H1 (cell line): ENCODE data around the gene TNFSF15. TPM values are rescaled to one million over a fixed set of nuclear protein-coding genes. Genes with fewer than 3 reads are reported as not detected.

Experiments used
- CTCF ChIA-PET: fragments of 300-600 bp; sonication (Branson Sonifier 250); formaldehyde crosslinking; loops from one replicate; lab custom pipeline; 2021; ENCODE audit not compliant: partially characterized antibody; lab: Charles Lee
- POLR2A ChIA-PET: fragments of 300-600 bp; sonication (Branson Sonifier 250); formaldehyde crosslinking; loops from one replicate; lab custom pipeline; 2021; ENCODE audit warnings: inconsistent platforms; ENCODE audit not compliant: partially characterized antibody; lab: Charles Lee
- DNase-seq, 2 experiments: peaks; one replicate each; pipeline versions ENCODE4 v3.0.0 to v3.0.0-alpha.2; 2010 to 2022; ENCODE audit warnings: low spot score in 2 of 2, low read depth in 1 of 2, mixed read lengths in 1 of 2
- FAIRE-seq: peaks from 2 replicates; lab custom pipeline; 2011; peaks lifted over from hg19 to GRCh38; lab: Jason Lieb, UNC
- H2AFZ ChIP-seq: 2 replicates; pipeline ENCODE4 v1.8.1; 2012; ENCODE audit warnings: low read length, inconsistent platforms
- H2AK5ac ChIP-seq: 2 replicates; pipeline ENCODE4 v1.6.1; 2013; ENCODE audit warnings: low read depth, low read length
- H2BK120ac ChIP-seq: replicated peaks from 2 replicates; pipeline ENCODE3; 2013; ENCODE audit warnings: low read depth, low read length, inconsistent platforms
- H2BK12ac ChIP-seq: 2 replicates; pipeline ENCODE4 v1.6.1; 2013; ENCODE audit warnings: low read depth, low read length
- H2BK15ac ChIP-seq: 2 replicates; pipeline ENCODE4 v1.6.1; 2013; ENCODE audit warnings: low read length
- H2BK20ac ChIP-seq: 2 replicates; pipeline ENCODE4 v1.6.1; 2013; ENCODE audit warnings: low read length
- H2BK5ac ChIP-seq: 2 replicates; pipeline ENCODE4 v1.6.1; 2013; ENCODE audit warnings: low read depth, low read length
- H3K14ac ChIP-seq: 2 replicates; pipeline ENCODE4 v1.6.1; 2013; ENCODE audit warnings: inconsistent platforms; ENCODE audit not compliant: insufficient read length
- H3K18ac ChIP-seq: 2 replicates; pipeline ENCODE4 v1.6.1; 2013; ENCODE audit warnings: low read length; ENCODE audit errors: extremely low read depth
- H3K23ac ChIP-seq: 2 replicates; pipeline ENCODE4 v1.6.1; 2013; ENCODE audit warnings: inconsistent platforms; ENCODE audit not compliant: insufficient read length
- H3K23me2 ChIP-seq: 2 replicates; pipeline ENCODE4 v1.6.1; 2013; ENCODE audit warnings: low read depth, low read length
- H3K27ac ChIP-seq: 2 replicates; pipeline ENCODE4 v1.6.1; 2011; ENCODE audit warnings: low read depth, low read length, inconsistent platforms
- H3K27me3 ChIP-seq, 4 experiments: replicated peaks in 1 of 4; 1 replicate in 1 of 4; 2 replicates in 3 of 4; pipeline versions ENCODE4 v1.6.1 to v1.8.1; 2011 to 2013; ENCODE audit warnings: low read length in 3 of 4, mild to moderate bottlenecking in 3 of 4, inconsistent platforms in 2 of 4, mixed read lengths in 2 of 4, moderate library complexity in 1 of 4; ENCODE audit not compliant: control insufficient read depth in 3 of 4, insufficient read depth in 3 of 4; ENCODE audit errors: extremely low read depth in 1 of 4
- H3K36me3 ChIP-seq, 4 experiments: 2 replicates each; pipeline versions ENCODE4 v1.6.1 to v1.8.1; 2011 to 2013; ENCODE audit warnings: mild to moderate bottlenecking in 4 of 4, low read length in 3 of 4, moderate library complexity in 2 of 4, control low read depth in 1 of 4, inconsistent platforms in 1 of 4; ENCODE audit not compliant: insufficient read depth in 4 of 4, control insufficient read depth in 2 of 4
- H3K4ac ChIP-seq: replicated peaks from 2 replicates; pipeline ENCODE3; 2013; ENCODE audit warnings: low read length, low read depth, mixed read lengths, inconsistent platforms; ENCODE audit not compliant: insufficient read length
- H3K4me1 ChIP-seq, 4 experiments: replicated peaks in 1 of 4; 1 replicate in 1 of 4; 2 replicates in 3 of 4; pipeline versions ENCODE4 v1.6.1 to v1.8.1; 2011 to 2013; ENCODE audit warnings: low read length in 3 of 4, inconsistent platforms in 2 of 4, mixed read lengths in 1 of 4; ENCODE audit not compliant: insufficient read depth in 4 of 4, control insufficient read depth in 3 of 4
- H3K4me2 ChIP-seq, 2 experiments: 2 replicates each; pipeline versions ENCODE4 v1.6.1 to v1.8.1; 2011 to 2013; ENCODE audit warnings: low read depth in 2 of 2, low read length in 2 of 2, control low read depth in 1 of 2, inconsistent platforms in 1 of 2, mild to moderate bottlenecking in 1 of 2; ENCODE audit not compliant: insufficient read depth in 1 of 2
- H3K4me3 ChIP-seq, 4 experiments: fragments of 200-600, 300-600 bp in 1 of 4; sonication (generic), shearing (Covaris generic), sonication (Bioruptor Twin) in 1 of 4; 2 replicates each; pipeline versions ENCODE4 v1.5.1 to v1.8.1; 2011 to 2016; ENCODE audit warnings: low read length in 4 of 4, low read depth in 3 of 4, control low read depth in 2 of 4, inconsistent platforms in 2 of 4, mild to moderate bottlenecking in 2 of 4, mixed read lengths in 1 of 4, moderate library complexity in 1 of 4; ENCODE audit not compliant: insufficient read depth in 2 of 4; ENCODE audit errors: extremely low read depth in 1 of 4
- H3K56ac ChIP-seq: replicated peaks from 2 replicates; pipeline ENCODE3; 2013; ENCODE audit warnings: low read depth, mild to moderate bottlenecking, mixed read lengths, low read length, inconsistent platforms; ENCODE audit not compliant: insufficient read length
- H3K79me1 ChIP-seq: 2 replicates; pipeline ENCODE4 v1.6.1; 2013; ENCODE audit warnings: low read depth, low read length, control low read depth
- H3K79me2 ChIP-seq, 2 experiments: 2 replicates each; pipeline versions ENCODE4 v1.6.1 to v1.8.1; 2012 to 2013; ENCODE audit warnings: low read length in 2 of 2, mild to moderate bottlenecking in 2 of 2, inconsistent platforms in 1 of 2; ENCODE audit not compliant: insufficient read depth in 2 of 2, control insufficient read depth in 1 of 2
- H3K9ac ChIP-seq, 4 experiments: replicated peaks in 1 of 4; 1 replicate in 1 of 4; 2 replicates in 3 of 4; pipeline versions ENCODE4 v1.6.1 to v1.8.1; 2011 to 2013; ENCODE audit warnings: low read depth in 3 of 4, low read length in 3 of 4, control low read depth in 2 of 4, mild to moderate bottlenecking in 2 of 4, moderate library complexity in 2 of 4, inconsistent platforms in 1 of 4; ENCODE audit errors: extremely low read depth in 1 of 4
- H3K9me3 ChIP-seq, 2 experiments: 2 replicates each; pipeline versions ENCODE4 v1.6.1 to v1.8.1; 2012 to 2013; ENCODE audit warnings: mild to moderate bottlenecking in 2 of 2, moderate library complexity in 2 of 2, control low read depth in 1 of 2, inconsistent platforms in 1 of 2, low read depth in 1 of 2, low read length in 1 of 2, mixed read lengths in 1 of 2; ENCODE audit not compliant: insufficient read depth in 2 of 2
- H4K20me1 ChIP-seq, 2 experiments: replicated peaks in 1 of 2; 2 replicates each; pipeline versions ENCODE3 to v1.8.1; 2011 to 2013; ENCODE audit warnings: inconsistent platforms in 2 of 2, low read length in 2 of 2, mild to moderate bottlenecking in 1 of 2; ENCODE audit not compliant: insufficient read depth in 2 of 2, control insufficient read depth in 1 of 2
- H4K5ac ChIP-seq: 2 replicates; pipeline ENCODE4 v1.6.1; 2013; ENCODE audit warnings: low read length, low read depth, mixed read lengths, inconsistent platforms; ENCODE audit not compliant: insufficient read length
- H4K8ac ChIP-seq: 2 replicates; pipeline ENCODE4 v1.8.0; 2013; ENCODE audit warnings: mild to moderate bottlenecking, moderate library complexity, low read length, inconsistent platforms; ENCODE audit not compliant: insufficient read depth; ENCODE audit errors: extremely low read depth
- H4K91ac ChIP-seq: replicated peaks from 2 replicates; pipeline ENCODE3; 2013; ENCODE audit warnings: low read length, mixed read lengths, inconsistent platforms; ENCODE audit not compliant: insufficient read length
- CTBP2 ChIP-seq: IDR thresholded peaks from 2 replicates; pipeline ENCODE4 v1.7.0; 2011; ENCODE audit warnings: borderline replicate concordance, mild to moderate bottlenecking, moderate library complexity, mixed read lengths, low read length; ENCODE audit not compliant: insufficient read depth, insufficient read length
- GTF2F1 ChIP-seq: IDR thresholded peaks from 2 replicates; pipeline ENCODE4 v1.6.1; 2012; ENCODE audit warnings: low read depth, low read length, improper control_type of control experiment, borderline replicate concordance
- JUN ChIP-seq: IDR thresholded peaks from 2 replicates; pipeline ENCODE4 v1.6.1; 2011; ENCODE audit warnings: low read depth, mild to moderate bottlenecking, improper control_type of control experiment, low read length
- NRF1 ChIP-seq: IDR thresholded peaks from 2 replicates; pipeline ENCODE4 v1.6.1; 2011; ENCODE audit warnings: mild to moderate bottlenecking, low read depth, low read length, improper control_type of control experiment
- POLR2AphosphoS5 ChIP-seq: IDR thresholded peaks from 2 replicates; pipeline ENCODE4 v1.6.1; 2011; ENCODE audit warnings: low read depth, low read length
- RAD21 ChIP-seq, 2 experiments: IDR thresholded peaks in 1 of 2; conservative IDR thresholded peaks in 1 of 2; 2 replicates each; pipeline ENCODE4 v1.6.1; 2011; ENCODE audit warnings: low read depth in 2 of 2, low read length in 2 of 2, improper control_type of control experiment in 1 of 2, inconsistent platforms in 1 of 2, mild to moderate bottlenecking in 1 of 2, moderate library complexity in 1 of 2
- RBBP5 ChIP-seq: IDR thresholded peaks from 2 replicates; pipeline ENCODE4 v1.7.1; 2012; ENCODE audit warnings: low read depth, mild to moderate bottlenecking, inconsistent platforms, low read length, moderate library complexity, borderline replicate concordance
- SUZ12 ChIP-seq: fragments of 200-600 bp; sonication (generic); IDR thresholded peaks from 2 replicates; pipeline ENCODE4 v1.6.1; 2012; ENCODE audit warnings: mild to moderate bottlenecking, inconsistent platforms, low read length, moderate library complexity, mixed read lengths
- YY1 ChIP-seq: IDR thresholded peaks from 2 replicates; pipeline ENCODE4 v1.6.1; 2011; ENCODE audit warnings: low read depth, mild to moderate bottlenecking, low read length
- WGBS, 2 experiments: shearing (Covaris generic) in 1 of 2; methylation state at CpG; one replicate each; pipeline versions ENCODE4 v1.1.6 to v1.1.7; 2013 to 2015; ENCODE audit warnings: low lambda C conversion rate in 2 of 2, mixed read lengths in 2 of 2, inconsistent platforms in 1 of 2, low coverage in 1 of 2, missing lambda C conversion rate in 1 of 2; ENCODE audit not compliant: insufficient replicate concordance in 2 of 2, insufficient coverage in 1 of 2, insufficient read length in 1 of 2; ENCODE audit errors: extremely low coverage in 1 of 2, missing lambda C conversion rate in 1 of 2; 5-methylcytosine and 5-hydroxymethylcytosine counted together
- polyA plus RNA-seq, 7 experiments: library from polyadenylated mRNA; depleted of rRNA in 3 of 7; stranded (reverse) in 5 of 7; unstranded in 2 of 7; fragments of >200 nt in 5 of 7; fragments of 200-250 nt in 2 of 7; gene quantifications; 1 replicate in 5 of 7; 2 replicates in 1 of 7; 4 replicates in 1 of 7; pipeline versions ENCODE4 v1.2.1 to v1.2.3, GENCODE V29; 2011 to 2013; ENCODE audit warnings: missing spikeins in 2 of 7, mixed read lengths in 2 of 7
- total RNA-seq: library from RNA; stranded (reverse); fragmentation: NEBNext Ultra II Directional; extraction: Animal tissue kit (Norgen Biotek cat#: 25700); gene quantifications from 2 replicates; pipeline ENCODE4 v1.2.1, GENCODE V29; 2021
- TF ChIP-seq, protein P1 (sequence below): IDR thresholded peaks from 2 replicates; pipeline ENCODE4 v1.6.1; 2011; ENCODE audit warnings: low read depth, mild to moderate bottlenecking, low read length; ENCODE audit not compliant: insufficient read depth
- TF ChIP-seq, protein P2 (sequence below): IDR thresholded peaks from 2 replicates; pipeline ENCODE4 v1.6.1; 2011; ENCODE audit warnings: low read length, improper control_type of control experiment

Gene TNFSF15
- total and polyA plus RNA-seq, 2 of the 8 experiments (the other 6 are each of a cell fraction or from before 2014, with no cell fraction given), result 0.09 to 0.17 TPM

- 75% methylated on average over 2 of the region's 2 CpGs; no CpG with 5 or more reads in 1 of the 2 experiments for WGBS, 2 experiments
- no peak overlapping the region for H4K8ac ChIP-seq
- H4K5ac ChIP-seq, result no peak overlapping the region
- ChIA-PET POLR2A (no interaction called here), CTCF (interaction anchor here (0.8 to 1.2 kb wide), 3 partner anchors 13 to 146 kb away, joined by 3 read pairs; partner anchors contain the start of genes TEX48 and TNFSF15)
- H3K14ac ChIP-seq, result no peak overlapping the region
- H2BK120ac ChIP-seq, result no peak overlapping the region
- H2AK5ac ChIP-seq, result no peak overlapping the region
- H3K27ac ChIP-seq, result no peak overlapping the region
- H4K20me1 ChIP-seq, result peaks cover 0 to 3% of the 10 kb centered on the region in 2 experiments
- no peaks in the 10 kb centered on the region for H3K9me3 ChIP-seq
- no peak for FAIRE-seq
- H3K79me2 ChIP-seq, result no peaks in the 10 kb centered on the region
- H3K4me2 ChIP-seq, result no peak overlapping the region
- H2BK15ac ChIP-seq, result no peak overlapping the region
- no peak overlapping the region for H3K4me3 ChIP-seq
- no peaks in the 10 kb centered on the region; the same call in 1 of the 2 replicates for H3K23me2 ChIP-seq
- DNase-seq, result no peak
- H2AFZ ChIP-seq, result no peak overlapping the region
- no peak overlapping the region for H3K9ac ChIP-seq
- no peaks in the 10 kb centered on the region for H3K79me1 ChIP-seq
- no peak overlapping the region for H2BK5ac ChIP-seq
- no peaks in the 10 kb centered on the region for H3K4me1 ChIP-seq
- no peak overlapping the region for H3K56ac ChIP-seq
- no peak overlapping the region for H2BK12ac ChIP-seq
- no peak overlapping the region for H2BK20ac ChIP-seq
- H3K23ac ChIP-seq, result no peak overlapping the region
- H3K4ac ChIP-seq, result no peak overlapping the region
- no peak overlapping the region for H4K91ac ChIP-seq
- no peaks in the 10 kb centered on the region for H3K36me3 ChIP-seq
- no peaks in the 10 kb centered on the region for H3K27me3 ChIP-seq
- H3K18ac ChIP-seq, result no peak overlapping the region
- TF ChIP-seq POLR2AphosphoS5, result no peak
- TF ChIP-seq CTBP2, result no peak
- TF ChIP-seq NRF1, result no peak
- TF ChIP-seq GTF2F1, result no peak
- no peak for TF ChIP-seq RAD21 (IDR thresholded peaks at IDR 0.05 in 1 of 2, conservative IDR thresholded peaks at IDR 0.05 in 1 of 2; ENCODE audit: low read depth in 2 of 2, low read length in 2 of 2)
- TF ChIP-seq, protein P1, sequence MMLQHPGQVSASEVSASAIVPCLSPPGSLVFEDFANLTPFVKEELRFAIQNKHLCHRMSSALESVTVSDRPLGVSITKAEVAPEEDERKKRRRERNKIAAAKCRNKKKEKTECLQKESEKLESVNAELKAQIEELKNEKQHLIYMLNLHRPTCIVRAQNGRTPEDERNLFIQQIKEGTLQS, result no peak
- no peak for TF ChIP-seq RBBP5
- TF ChIP-seq SUZ12, result no peak
- no peak for TF ChIP-seq YY1
- TF ChIP-seq, protein P2, sequence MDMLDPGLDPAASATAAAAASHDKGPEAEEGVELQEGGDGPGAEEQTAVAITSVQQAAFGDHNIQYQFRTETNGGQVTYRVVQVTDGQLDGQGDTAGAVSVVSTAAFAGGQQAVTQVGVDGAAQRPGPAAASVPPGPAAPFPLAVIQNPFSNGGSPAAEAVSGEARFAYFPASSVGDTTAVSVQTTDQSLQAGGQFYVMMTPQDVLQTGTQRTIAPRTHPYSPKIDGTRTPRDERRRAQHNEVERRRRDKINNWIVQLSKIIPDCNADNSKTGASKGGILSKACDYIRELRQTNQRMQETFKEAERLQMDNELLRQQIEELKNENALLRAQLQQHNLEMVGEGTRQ, result no peak
- no peak for TF ChIP-seq JUN
Measured at GRCh38 chr9:114827641-114828302, 21.9 kb upstream of the TNFSF15 start.
